ENCODE results near the gene LCE1E. TPM values are rescaled to one million over a fixed set of nuclear protein-coding genes. Genes with fewer than 3 reads are reported as not detected.

The LCE1E gene
- total and polyA plus RNA-seq, 8 donors, result not detected

DNA sequence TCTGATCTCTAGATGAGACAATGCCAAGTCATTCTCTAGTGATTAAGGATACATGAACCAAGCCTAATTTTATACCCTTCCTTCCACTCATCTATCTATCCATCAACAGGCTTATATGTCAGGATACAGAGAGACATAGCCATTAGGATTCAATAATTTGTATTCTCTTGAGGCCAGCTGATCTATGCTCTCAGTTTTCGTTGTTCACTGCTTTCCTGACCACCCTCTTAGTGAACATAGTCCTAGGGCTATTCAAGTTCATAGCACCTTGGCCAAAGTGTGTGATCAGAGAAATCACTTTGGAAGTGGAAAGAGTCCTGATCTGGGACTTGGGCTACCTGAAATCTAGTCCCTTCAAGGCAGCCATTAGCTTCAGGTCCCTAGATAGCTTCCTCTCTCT, 32.5 kb upstream of the LCE1E start:
- ATAC-seq (no peak), DNase-seq (no peak)
- Histone ChIP-seq H3K4me3 (no peak overlapping the region), H3K4me1 (no peaks in the 10 kb centered on the region), H3K27me3 (peaks cover 0 to 37% of the 10 kb centered on the region in 2 donors), H3K27ac (no peak overlapping the region), H3K36me3 (no peaks in the 10 kb centered on the region), H3K9me3 (no peaks in the 10 kb centered on the region)
- TF ChIP-seq, protein P1, sequence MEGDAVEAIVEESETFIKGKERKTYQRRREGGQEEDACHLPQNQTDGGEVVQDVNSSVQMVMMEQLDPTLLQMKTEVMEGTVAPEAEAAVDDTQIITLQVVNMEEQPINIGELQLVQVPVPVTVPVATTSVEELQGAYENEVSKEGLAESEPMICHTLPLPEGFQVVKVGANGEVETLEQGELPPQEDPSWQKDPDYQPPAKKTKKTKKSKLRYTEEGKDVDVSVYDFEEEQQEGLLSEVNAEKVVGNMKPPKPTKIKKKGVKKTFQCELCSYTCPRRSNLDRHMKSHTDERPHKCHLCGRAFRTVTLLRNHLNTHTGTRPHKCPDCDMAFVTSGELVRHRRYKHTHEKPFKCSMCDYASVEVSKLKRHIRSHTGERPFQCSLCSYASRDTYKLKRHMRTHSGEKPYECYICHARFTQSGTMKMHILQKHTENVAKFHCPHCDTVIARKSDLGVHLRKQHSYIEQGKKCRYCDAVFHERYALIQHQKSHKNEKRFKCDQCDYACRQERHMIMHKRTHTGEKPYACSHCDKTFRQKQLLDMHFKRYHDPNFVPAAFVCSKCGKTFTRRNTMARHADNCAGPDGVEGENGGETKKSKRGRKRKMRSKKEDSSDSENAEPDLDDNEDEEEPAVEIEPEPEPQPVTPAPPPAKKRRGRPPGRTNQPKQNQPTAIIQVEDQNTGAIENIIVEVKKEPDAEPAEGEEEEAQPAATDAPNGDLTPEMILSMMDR (IDR thresholded peaks at IDR 0.05), result no peak
- intact Hi-C loops (cut with DNase I), result no loop called here

DNA sequence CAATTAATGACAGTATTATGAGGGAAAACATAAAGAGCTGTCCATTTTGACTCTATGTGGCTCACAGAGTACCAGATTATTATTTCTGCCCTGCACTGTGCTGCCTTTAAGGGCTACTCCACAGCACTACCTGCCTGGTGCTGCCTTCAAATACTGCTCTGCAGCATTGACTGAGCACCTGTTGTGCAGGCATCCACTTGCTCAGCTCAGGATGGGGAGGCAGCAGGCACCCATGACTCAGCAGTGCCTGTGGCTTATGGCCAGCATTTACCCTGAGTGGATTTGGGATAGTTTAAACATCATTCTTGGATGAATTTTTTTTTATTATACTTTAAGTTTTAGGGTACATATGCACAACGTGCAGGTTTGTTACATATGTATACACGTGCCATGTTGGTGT, 29.2 kb upstream of the LCE1E start:
- Histone ChIP-seq H3K9me3 (no peaks in the 10 kb centered on the region), H3K27me3 (peaks cover 0 to 27% of the 10 kb centered on the region in 2 donors), H3K27ac (no peak overlapping the region), H3K36me3 (no peaks in the 10 kb centered on the region), H3K4me3 (no peak overlapping the region), H3K4me1 (no peaks in the 10 kb centered on the region)
- TF ChIP-seq, protein P1 (IDR thresholded peaks at IDR 0.05), result no peak
- peak; percentile 14 for ATAC-seq
- intact Hi-C loops (cut with DNase I), result no loop called here
- DNase-seq, result no peak

DNA sequence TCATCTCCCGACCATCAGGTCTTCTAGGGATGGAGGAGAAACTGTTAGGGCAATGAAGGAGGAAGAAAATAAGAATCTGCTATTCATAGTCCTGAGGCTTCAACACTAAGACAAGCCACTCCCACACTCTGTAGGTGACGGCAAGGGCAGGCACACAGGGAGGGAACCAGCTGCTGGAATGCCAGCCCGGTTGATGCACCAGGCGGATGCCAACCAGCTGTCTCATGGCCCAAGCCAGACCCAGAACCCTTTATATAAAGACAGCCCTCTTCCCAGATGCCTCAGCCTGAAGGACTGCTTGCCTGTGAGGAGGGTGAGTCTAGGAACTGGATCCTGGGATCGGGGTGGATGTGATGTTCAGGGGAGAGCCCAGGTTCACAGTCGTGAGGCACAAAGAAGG, 28.3 kb upstream of the LCE1E start, which contains the start of gene KPRP:
Gene KPRP, plus strand, starts transcription at position 279 of the 400 bp plus-strand sequence. CDS start 1,564 bp downstream, outside the sequence.
- Histone ChIP-seq H3K9me3 (no peaks in the 10 kb centered on the region), H3K27me3 (peaks cover 0 to 27% of the 10 kb centered on the region in 2 donors), H3K36me3 (no peaks in the 10 kb centered on the region), H3K4me3 (no peak within 1 kb of the TSS), H3K4me1 (no peaks in the 10 kb centered on the region), H3K27ac (no peak within 1 kb of the TSS)
- ATAC-seq (no peak), DNase-seq (no peak)
- TF ChIP-seq, protein P1 (IDR thresholded peaks at IDR 0.05), result no peak
- intact Hi-C loops (cut with DNase I), result no loop called here

DNA sequence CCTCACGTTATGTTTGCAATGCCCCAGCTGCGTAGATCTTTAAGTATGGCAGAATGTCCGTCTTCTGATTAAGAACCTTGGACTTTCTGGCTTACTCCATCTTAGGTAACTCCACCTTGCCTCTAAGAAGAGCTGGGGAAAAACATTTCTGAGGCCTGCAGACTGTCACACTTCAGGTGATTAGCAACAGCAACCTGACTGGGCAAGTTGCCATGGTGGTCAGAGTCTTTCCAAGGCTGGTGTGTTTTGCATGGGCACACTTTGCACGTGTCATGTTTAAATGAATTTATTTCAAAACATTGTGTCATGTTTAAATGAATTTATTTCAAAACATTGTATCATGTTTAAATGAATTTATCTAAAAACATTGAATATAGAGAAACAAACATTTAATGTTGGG, 27.4 kb upstream of the LCE1E start:
- intact Hi-C loops (cut with DNase I), result no loop called here
- TF ChIP-seq, protein P1 (IDR thresholded peaks at IDR 0.05), result no peak
- no peak overlapping the region for H3K4me3 ChIP-seq
- no peak overlapping the region for H3K27ac ChIP-seq
- no peaks in the 10 kb centered on the region for H3K36me3 ChIP-seq
- ATAC-seq (no peak), DNase-seq (no peak)
- H3K9me3 ChIP-seq, result no peaks in the 10 kb centered on the region
- H3K4me1 ChIP-seq, result no peaks in the 10 kb centered on the region
- H3K27me3 ChIP-seq, result peaks cover 0 to 27% of the 10 kb centered on the region in 2 donors

DNA sequence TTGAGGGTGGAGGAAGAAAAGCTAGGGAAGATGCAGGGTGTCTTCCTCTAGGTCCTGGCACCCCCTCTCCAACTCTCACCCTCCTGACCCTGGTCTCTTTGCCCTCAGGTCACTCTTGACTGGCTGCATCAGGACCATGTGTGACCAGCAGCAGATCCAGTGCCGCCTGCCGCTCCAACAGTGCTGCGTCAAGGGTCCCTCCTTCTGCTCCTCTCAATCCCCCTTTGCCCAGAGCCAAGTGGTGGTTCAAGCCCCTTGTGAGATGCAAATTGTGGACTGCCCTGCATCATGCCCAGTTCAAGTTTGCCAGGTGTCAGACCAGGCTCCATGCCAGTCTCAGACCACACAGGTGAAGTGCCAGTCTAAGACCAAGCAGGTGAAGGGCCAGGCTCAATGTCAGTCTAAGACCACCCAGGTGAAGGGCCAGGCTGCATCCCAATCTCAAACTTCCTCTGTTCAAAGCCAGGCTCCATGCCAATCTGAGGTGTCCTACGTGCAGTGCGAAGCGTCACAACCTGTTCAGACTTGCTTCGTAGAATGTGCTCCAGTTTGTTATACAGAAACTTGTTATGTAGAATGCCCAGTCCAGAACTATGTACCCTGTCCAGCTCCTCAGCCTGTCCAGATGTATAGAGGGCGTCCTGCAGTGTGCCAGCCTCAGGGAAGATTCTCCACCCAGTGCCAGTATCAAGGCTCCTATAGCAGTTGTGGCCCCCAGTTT, 26.4 kb upstream of the LCE1E start:
- no peaks in the 10 kb centered on the region for H3K4me1 ChIP-seq
- DNase-seq, result no peak
- no peaks in the 10 kb centered on the region for H3K36me3 ChIP-seq
- intact Hi-C loops (cut with DNase I), result no loop called here
- no peak overlapping the region for H3K4me3 ChIP-seq
- no peak overlapping the region for H3K27ac ChIP-seq
- no peak for ATAC-seq
- H3K27me3 ChIP-seq, result peaks cover 0 to 27% of the 10 kb centered on the region in 2 donors
- TF ChIP-seq, protein P1 (IDR thresholded peaks at IDR 0.05), result no peak
- no peaks in the 10 kb centered on the region for H3K9me3 ChIP-seq
